ENCODE results near the gene L3MBTL4. TPM values are rescaled to one million over a fixed set of nuclear protein-coding genes. Genes with fewer than 3 reads are reported as not detected.

L3MBTL4 gene
- total RNA-seq, 1 donor from 2014 or later: 0.26 TPM

GRCh38 chr18:6001867-6002266 is 412.8 kb downstream of the L3MBTL4 start:
- intact Hi-C loops (cut with micrococcal nuclease): loop anchor here (10.0 kb wide), 2 partner anchors 57 to 1953 kb away; no protein-coding TSS in a partner anchor
- Mint-ChIP-seq H3K9me3 (peaks cover 21% of the 10 kb centered on the region), H3K27me3 (ENCODE audit: insufficient read depth) (peaks cover 12% of the 10 kb centered on the region), H3K4me1 (ENCODE audit: low read depth) (peaks cover 21% of the 10 kb centered on the region), H3K4me3 (no peak overlapping the region), H3K27ac (no peak overlapping the region), H3K36me3 (ENCODE audit: low read depth) (no peaks in the 10 kb centered on the region)
- no peak for DNase-seq (ENCODE audit: low spot score)

- H3K27ac Mint-ChIP-seq: no peak overlapping the region
- peaks cover 7% of the 10 kb centered on the region for H3K27me3 Mint-ChIP-seq (ENCODE audit: insufficient read depth)
- intact Hi-C loops (cut with micrococcal nuclease): no loop called here
- H3K4me3 Mint-ChIP-seq: no peak overlapping the region
- no peak for DNase-seq (ENCODE audit: low spot score)
- no peaks in the 10 kb centered on the region for H3K36me3 Mint-ChIP-seq (ENCODE audit: low read depth)
- H3K4me1 Mint-ChIP-seq (ENCODE audit: low read depth): peaks cover 5% of the 10 kb centered on the region
- peaks cover 12% of the 10 kb centered on the region for H3K9me3 Mint-ChIP-seq
Observed at GRCh38 chr18:5998907-5999306, 415.8 kb downstream of the L3MBTL4 start.

GRCh38 chr18:5998166-5998881 is 416.4 kb downstream of the L3MBTL4 start:
- Mint-ChIP-seq H3K27ac (no peak overlapping the region), H3K36me3 (ENCODE audit: low read depth) (no peaks in the 10 kb centered on the region), H3K9me3 (peaks cover 12% of the 10 kb centered on the region), H3K4me1 (ENCODE audit: low read depth) (no peaks in the 10 kb centered on the region), H3K27me3 (ENCODE audit: insufficient read depth) (peaks cover 7% of the 10 kb centered on the region), H3K4me3 (no peak overlapping the region)
- intact Hi-C loops (cut with micrococcal nuclease): no loop called here
- DNase-seq (ENCODE audit: low spot score): no peak

GRCh38 chr18:5997361-5997760 is 417.4 kb downstream of the L3MBTL4 start:
- Mint-ChIP-seq H3K27me3 (ENCODE audit: insufficient read depth) (peaks cover 7% of the 10 kb centered on the region), H3K27ac (no peak overlapping the region), H3K9me3 (peaks cover 12% of the 10 kb centered on the region), H3K4me1 (ENCODE audit: low read depth) (no peaks in the 10 kb centered on the region), H3K36me3 (ENCODE audit: low read depth) (no peaks in the 10 kb centered on the region), H3K4me3 (no peak overlapping the region)
- intact Hi-C loops (cut with micrococcal nuclease): no loop called here
- DNase-seq (ENCODE audit: low spot score): no peak

- H3K4me3 Mint-ChIP-seq: no peak overlapping the region
- H3K27me3 Mint-ChIP-seq (ENCODE audit: insufficient read depth): peaks cover 5% of the 10 kb centered on the region
- H3K9me3 Mint-ChIP-seq: peaks cover 12% of the 10 kb centered on the region
- no peaks in the 10 kb centered on the region for H3K36me3 Mint-ChIP-seq (ENCODE audit: low read depth)
- no peak overlapping the region for H3K27ac Mint-ChIP-seq
- DNase-seq (ENCODE audit: low spot score): no peak
- no peaks in the 10 kb centered on the region for H3K4me1 Mint-ChIP-seq (ENCODE audit: low read depth)
- intact Hi-C loops (cut with micrococcal nuclease): no loop called here
Observed at GRCh38 chr18:5995626-5996025, 419.1 kb downstream of the L3MBTL4 start.

GRCh38 chr18:5993938-5994337 is 420.8 kb downstream of the L3MBTL4 start:
- Mint-ChIP-seq H3K9me3 (no peaks in the 10 kb centered on the region), H3K4me1 (ENCODE audit: low read depth) (no peaks in the 10 kb centered on the region), H3K27ac (no peak overlapping the region), H3K4me3 (no peak overlapping the region), H3K27me3 (ENCODE audit: insufficient read depth) (peaks cover 5% of the 10 kb centered on the region), H3K36me3 (ENCODE audit: low read depth) (no peaks in the 10 kb centered on the region)
- intact Hi-C loops (cut with micrococcal nuclease): no loop called here
- no peak for DNase-seq (ENCODE audit: low spot score)

GRCh38 chr18:5992381-5992780 is 422.3 kb downstream of the L3MBTL4 start:
- no peaks in the 10 kb centered on the region for H3K4me1 Mint-ChIP-seq (ENCODE audit: low read depth)
- no peaks in the 10 kb centered on the region for H3K36me3 Mint-ChIP-seq (ENCODE audit: low read depth)
- intact Hi-C loops (cut with micrococcal nuclease): no loop called here
- peaks cover under 1% of the 10 kb centered on the region for H3K27me3 Mint-ChIP-seq (ENCODE audit: insufficient read depth)
- no peak overlapping the region for H3K27ac Mint-ChIP-seq
- no peak overlapping the region for H3K4me3 Mint-ChIP-seq
- H3K9me3 Mint-ChIP-seq: no peaks in the 10 kb centered on the region
- DNase-seq (ENCODE audit: low spot score): no peak

GRCh38 chr18:5987249-5987648 is 427.5 kb downstream of the L3MBTL4 start:
- intact Hi-C loops (cut with micrococcal nuclease): no loop called here
- no peaks in the 10 kb centered on the region for H3K4me1 Mint-ChIP-seq (ENCODE audit: low read depth)
- no peak overlapping the region for H3K27ac Mint-ChIP-seq
- no peaks in the 10 kb centered on the region for H3K9me3 Mint-ChIP-seq
- no peak for DNase-seq (ENCODE audit: low spot score)
- no peak overlapping the region for H3K4me3 Mint-ChIP-seq
- no peaks in the 10 kb centered on the region for H3K36me3 Mint-ChIP-seq (ENCODE audit: low read depth)
- H3K27me3 Mint-ChIP-seq (ENCODE audit: insufficient read depth): peaks cover 7% of the 10 kb centered on the region

- Mint-ChIP-seq H3K36me3 (ENCODE audit: low read depth) (no peaks in the 10 kb centered on the region), H3K27ac (no peak overlapping the region), H3K4me3 (no peak overlapping the region), H3K9me3 (no peaks in the 10 kb centered on the region), H3K27me3 (ENCODE audit: insufficient read depth) (peaks cover 10% of the 10 kb centered on the region), H3K4me1 (ENCODE audit: low read depth) (no peaks in the 10 kb centered on the region)
- intact Hi-C loops (cut with micrococcal nuclease): no loop called here
- no peak for DNase-seq (ENCODE audit: low spot score)
Observed at GRCh38 chr18:5986257-5986931, 428.3 kb downstream of the L3MBTL4 start.

GRCh38 chr18:5984245-5984644 is 430.5 kb downstream of the L3MBTL4 start:
- no peaks in the 10 kb centered on the region for H3K4me1 Mint-ChIP-seq (ENCODE audit: low read depth)
- H3K4me3 Mint-ChIP-seq: no peak overlapping the region
- no peak overlapping the region for H3K27ac Mint-ChIP-seq
- intact Hi-C loops (cut with micrococcal nuclease): no loop called here
- DNase-seq (ENCODE audit: low spot score): no peak
- H3K36me3 Mint-ChIP-seq (ENCODE audit: low read depth): no peaks in the 10 kb centered on the region
- H3K27me3 Mint-ChIP-seq (ENCODE audit: insufficient read depth): peaks cover 10% of the 10 kb centered on the region
- no peaks in the 10 kb centered on the region for H3K9me3 Mint-ChIP-seq

- H3K27me3 Mint-ChIP-seq (ENCODE audit: insufficient read depth): peaks cover 10% of the 10 kb centered on the region
- H3K4me3 Mint-ChIP-seq: no peak overlapping the region
- no peak for DNase-seq (ENCODE audit: low spot score)
- no peaks in the 10 kb centered on the region for H3K36me3 Mint-ChIP-seq (ENCODE audit: low read depth)
- no peaks in the 10 kb centered on the region for H3K4me1 Mint-ChIP-seq (ENCODE audit: low read depth)
- H3K27ac Mint-ChIP-seq: no peak overlapping the region
- intact Hi-C loops (cut with micrococcal nuclease): no loop called here
- no peaks in the 10 kb centered on the region for H3K9me3 Mint-ChIP-seq
Observed at GRCh38 chr18:5983488-5983887, 431.2 kb downstream of the L3MBTL4 start.

- Mint-ChIP-seq H3K9me3 (no peaks in the 10 kb centered on the region), H3K4me3 (no peak overlapping the region), H3K27ac (no peak overlapping the region), H3K27me3 (ENCODE audit: insufficient read depth) (peaks cover 10% of the 10 kb centered on the region), H3K36me3 (ENCODE audit: low read depth) (no peaks in the 10 kb centered on the region), H3K4me1 (ENCODE audit: low read depth) (no peaks in the 10 kb centered on the region)
- intact Hi-C loops (cut with micrococcal nuclease): no loop called here
- no peak for DNase-seq (ENCODE audit: low spot score)
Observed at GRCh38 chr18:5982332-5982731, 432.4 kb downstream of the L3MBTL4 start.

GRCh38 chr18:5980721-5981120 is 434.0 kb downstream of the L3MBTL4 start:
- H3K36me3 Mint-ChIP-seq (ENCODE audit: low read depth): no peaks in the 10 kb centered on the region
- intact Hi-C loops (cut with micrococcal nuclease): no loop called here
- H3K9me3 Mint-ChIP-seq: no peaks in the 10 kb centered on the region
- no peak overlapping the region for H3K4me3 Mint-ChIP-seq
- no peak for DNase-seq (ENCODE audit: low spot score)
- no peaks in the 10 kb centered on the region for H3K4me1 Mint-ChIP-seq (ENCODE audit: low read depth)
- H3K27ac Mint-ChIP-seq: no peak overlapping the region
- peaks cover 10% of the 10 kb centered on the region for H3K27me3 Mint-ChIP-seq (ENCODE audit: insufficient read depth)
